ENCODE measurements around the gene MYADML2. TPM values are rescaled to one million over a fixed set of nuclear protein-coding genes. Genes with fewer than 3 reads are reported as not detected.

The MYADML2 gene
- polyA plus RNA-seq, 4 donors: 0.14 to 0.33 (median 0.24) TPM; not detected in 1

DNA sequence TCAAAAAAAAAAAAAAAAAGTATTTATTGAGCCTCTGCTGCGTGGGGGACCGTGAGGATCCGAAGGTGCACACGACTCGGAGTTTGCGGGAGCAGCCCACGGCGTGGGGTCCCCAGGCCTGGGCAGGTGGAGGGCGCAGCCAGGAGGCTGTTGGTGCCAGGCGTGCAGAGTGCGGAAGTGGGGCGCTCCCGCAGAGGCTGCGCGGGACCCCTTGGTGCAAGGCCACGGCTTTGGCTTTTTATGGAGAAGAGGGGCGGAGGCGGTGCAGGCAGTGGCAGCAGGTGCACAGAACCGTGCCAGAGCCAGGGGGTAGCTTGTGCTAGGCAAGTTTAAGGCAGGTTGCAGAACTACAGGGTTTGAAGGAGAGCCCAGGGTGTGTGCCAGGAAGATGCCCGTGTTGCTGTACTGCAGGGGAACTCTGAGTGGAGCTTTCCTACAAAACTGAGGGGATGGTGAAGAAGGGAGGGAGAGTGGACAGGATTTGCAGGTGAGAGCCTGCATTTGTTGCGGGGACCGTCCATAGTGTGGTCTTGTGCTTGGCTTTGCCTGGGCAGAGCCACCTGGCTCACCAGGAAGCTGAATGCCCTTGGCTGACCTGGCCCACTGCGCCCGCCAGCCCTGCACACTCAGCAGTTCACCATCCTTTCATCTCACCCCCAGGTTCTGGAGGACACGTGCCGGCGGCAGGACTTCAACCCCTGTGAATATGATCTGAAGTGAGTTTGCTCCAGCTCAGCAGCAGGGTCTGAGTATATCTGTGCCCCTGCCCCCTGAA is 31.7 kb upstream of the MYADML2 start:
- DNase-seq (ENCODE audit: low read depth in 4 of 4, low spot score in 2 of 4): no peak

DNA sequence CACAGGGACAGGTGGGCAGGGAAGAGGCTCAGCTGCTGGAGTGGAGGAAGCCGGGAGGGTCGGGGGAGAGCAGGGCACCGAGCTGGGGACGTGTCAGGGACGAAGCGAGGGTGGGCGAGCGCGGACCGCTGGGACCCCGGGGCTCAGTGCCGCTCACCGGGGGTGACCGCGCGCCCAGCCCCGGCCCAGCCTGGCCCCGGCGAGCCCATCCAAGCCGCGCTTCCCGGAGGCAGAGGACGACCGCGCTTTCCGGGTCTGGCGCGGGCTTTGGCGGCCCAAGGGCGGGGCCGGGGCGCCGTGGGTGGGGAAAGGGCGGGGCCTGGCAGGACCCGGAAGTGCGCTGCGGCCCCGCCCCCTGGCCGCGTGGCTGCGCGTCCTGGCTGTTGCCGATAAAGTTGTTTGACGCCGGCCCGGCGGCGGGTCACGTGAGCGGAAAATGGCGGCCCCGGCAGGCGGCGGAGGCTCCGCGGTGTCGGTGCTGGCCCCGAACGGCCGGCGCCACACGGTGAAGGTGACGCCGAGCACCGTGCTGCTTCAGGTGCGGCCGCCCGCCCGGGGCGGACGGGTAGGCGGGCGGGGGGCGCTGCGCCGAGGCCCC is 30.3 kb upstream of the MYADML2 start, which contains the start of gene ASPSCR1:
Gene ASPSCR1 (plus strand): TSS at position 419 of the 598 bp plus-strand sequence. CDS start 18 bp downstream, at position 437.
- DNase-seq (ENCODE audit: low read depth in 4 of 4, low spot score in 2 of 4): peak in 3 of 4 donors; percentile 79 to 81 (median 80)

DNA sequence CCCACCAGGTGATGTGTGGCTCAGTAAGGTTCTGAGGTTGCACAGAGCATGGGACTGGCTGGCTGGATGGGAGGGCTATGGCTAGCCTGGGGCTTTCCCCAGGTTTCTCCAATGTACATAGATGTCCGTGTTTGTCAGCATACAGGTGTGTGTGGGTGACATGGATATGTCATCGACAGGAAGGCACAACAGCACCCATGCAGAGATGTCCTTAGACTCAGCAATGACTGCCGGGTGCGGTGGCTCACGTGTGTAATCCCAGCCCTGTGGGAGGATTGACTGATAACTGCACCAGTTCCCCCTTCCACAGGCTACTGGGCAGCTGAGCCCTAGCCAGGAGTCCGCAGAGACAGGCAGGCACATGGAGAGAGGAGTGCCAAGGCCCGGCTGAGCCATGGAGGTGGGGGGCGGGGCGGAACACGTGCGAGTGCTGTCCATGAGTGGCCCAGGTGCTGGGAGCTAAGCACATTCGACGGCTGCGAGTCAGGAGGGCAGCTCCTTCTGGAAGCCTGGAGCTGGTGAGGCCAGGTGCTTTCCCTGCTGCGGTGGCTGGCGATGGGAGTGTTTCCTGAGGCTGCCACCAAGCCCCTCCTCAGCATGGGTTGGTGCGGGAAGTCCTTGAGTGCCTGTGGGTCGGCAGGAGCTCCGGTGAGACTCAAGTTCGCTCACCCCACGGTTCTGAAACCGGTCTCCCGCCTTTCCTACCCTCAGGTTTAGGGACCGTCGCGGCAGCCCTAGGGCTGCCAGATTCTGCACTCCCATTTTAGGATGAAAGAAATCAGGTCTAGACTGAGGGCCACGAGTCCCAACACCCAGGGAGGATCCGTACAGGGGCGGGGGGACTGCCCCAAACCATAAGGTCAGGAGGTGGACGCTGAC is 29.5 kb upstream of the MYADML2 start:
- no peak for DNase-seq (ENCODE audit: low read depth in 4 of 4, low spot score in 2 of 4)

DNA sequence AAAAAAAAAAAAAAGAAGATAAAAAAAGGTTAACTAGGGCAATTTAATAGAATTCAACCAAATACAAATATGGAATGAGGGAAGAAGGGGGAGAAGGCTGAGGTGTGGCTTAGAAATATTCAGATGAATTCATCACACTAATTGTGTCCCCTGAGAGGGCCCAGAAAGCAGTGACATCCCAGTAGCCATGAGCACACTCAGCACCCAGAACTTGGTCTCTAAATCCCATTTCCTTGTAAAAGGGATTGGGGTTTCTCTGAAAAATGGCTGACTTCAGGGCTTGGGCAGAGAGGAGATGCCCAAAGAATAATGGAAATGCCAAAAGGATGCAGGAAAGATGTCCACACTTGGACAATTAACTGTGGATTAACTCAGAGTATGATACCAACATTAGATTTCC is 26.4 kb upstream of the MYADML2 start:
- no peak for DNase-seq (ENCODE audit: low read depth in 4 of 4, low spot score in 2 of 4)

DNA sequence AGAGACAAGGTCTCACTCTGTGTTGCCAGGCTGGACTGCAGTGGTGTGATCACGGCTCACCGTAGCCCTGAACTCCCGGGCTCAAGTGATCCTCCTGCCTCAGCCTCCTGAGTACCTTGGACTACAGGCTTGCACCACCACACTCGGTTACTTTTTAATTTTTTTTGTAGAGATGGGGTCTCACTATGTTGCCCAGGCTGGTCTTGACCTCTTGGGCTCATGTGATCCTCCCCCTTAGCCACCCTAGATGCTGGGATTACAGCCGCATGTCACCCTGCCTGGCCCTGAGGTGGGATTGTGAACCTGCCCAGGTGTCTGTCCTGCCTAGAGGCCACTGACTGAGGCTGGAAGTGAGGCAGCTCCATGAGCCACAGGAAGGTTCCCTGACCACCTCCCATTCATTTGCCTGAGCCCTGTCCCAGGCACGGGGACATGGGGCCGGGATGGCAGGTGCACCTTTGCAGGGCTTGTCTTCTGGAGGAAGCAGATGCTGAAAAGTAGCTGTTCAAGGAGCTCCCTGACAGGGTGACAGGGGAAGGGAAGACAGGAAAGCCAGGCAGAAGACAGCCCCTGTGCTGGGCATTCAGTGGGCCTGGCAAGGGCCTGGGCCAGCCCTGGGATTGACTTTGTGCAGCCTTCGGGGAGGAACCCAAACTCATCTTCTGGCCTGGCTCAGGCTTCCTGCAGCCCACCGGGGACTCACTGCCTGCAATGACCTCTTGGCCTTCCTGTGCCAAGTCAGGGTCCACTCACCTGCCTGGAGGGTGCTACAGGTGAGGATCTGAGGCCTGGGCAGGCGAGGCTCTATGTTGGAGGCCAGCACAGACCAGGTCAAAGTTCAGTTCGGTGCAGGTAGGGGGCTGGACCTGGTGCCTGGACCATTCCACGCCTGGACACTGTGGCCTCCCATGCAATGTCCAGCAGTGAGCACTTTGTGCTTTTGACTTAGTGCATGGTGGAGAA is 22.1 kb upstream of the MYADML2 start:
- no peak for DNase-seq (ENCODE audit: low read depth in 4 of 4, low spot score in 2 of 4)

DNA sequence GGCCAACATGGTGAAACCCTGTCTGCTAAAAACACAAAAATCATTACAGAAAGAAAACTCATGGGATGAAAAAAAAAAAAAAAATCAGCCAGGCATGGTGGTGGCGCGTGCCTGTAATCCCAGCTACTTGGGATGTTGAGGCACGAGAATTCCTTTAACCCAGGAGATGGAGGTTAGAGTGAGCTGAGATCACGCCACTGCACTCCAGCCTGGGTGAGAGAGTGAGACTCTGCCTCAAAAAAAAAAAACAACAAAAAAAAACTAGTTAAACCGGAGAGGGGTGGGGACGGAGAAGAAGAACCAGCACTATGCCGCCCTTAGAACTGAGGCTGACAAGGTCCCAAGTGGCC is 21.3 kb upstream of the MYADML2 start:
- no peak for DNase-seq (ENCODE audit: low read depth in 4 of 4, low spot score in 2 of 4)

DNA sequence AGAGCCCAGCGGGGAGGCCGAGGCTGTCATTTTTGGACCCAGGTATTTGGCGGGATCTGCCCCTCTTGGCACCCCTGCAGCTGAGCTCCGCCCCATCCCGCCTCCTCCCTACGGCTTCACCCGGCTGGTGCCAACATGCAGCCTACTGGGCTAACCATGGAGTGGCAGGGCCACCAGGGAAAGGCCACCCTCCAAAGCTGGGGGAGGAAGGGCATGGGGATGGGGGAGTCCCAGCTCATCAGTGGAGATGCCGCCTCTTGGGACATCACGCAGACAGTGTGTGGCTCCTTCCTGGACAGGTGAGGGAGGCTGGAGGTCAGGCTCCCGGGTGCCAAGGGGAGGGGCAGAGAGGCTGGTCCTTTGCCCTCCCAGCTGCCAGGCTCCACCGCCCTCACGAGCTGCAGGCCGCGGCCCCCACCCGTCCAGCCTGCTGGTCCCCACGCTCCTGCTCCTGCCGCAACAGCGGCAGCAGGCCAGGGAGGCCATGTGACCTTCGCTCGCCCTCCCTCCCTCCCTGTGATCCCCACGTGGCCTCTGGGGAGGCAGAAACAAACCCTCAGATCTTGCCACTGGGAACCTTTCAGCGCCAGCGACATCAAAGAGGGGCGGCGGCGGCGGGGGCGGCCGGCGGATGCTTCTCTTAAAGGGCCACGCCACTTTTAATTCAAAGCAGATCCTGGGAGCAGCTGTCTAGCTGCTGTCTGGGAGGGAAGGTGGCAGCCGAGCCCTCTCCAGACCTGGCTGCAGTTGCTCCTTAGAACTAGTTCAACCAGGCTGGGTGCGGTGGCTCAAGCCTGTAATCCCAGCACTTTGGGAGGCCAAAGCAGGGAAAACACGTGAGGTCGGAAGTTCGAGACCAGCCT is 20.7 kb upstream of the MYADML2 start:
- DNase-seq (ENCODE audit: low read depth in 4 of 4, low spot score in 2 of 4): no peak

DNA sequence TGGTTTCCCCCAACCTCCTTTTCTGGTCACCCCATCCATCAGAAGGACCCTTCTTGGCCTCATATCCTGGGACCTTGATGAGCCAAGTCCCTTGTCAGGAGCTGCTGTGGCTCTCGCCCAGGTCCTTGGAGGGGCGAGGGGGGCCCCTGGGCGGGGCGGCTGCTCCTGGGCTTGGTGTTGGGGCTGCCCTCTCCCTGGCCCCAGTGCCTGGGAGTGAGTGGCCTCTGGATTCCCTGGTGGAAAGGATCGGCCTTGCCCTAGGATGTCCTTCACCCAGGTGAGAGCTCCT is 20.2 kb upstream of the MYADML2 start:
- DNase-seq (ENCODE audit: low read depth in 4 of 4, low spot score in 2 of 4): no peak

DNA sequence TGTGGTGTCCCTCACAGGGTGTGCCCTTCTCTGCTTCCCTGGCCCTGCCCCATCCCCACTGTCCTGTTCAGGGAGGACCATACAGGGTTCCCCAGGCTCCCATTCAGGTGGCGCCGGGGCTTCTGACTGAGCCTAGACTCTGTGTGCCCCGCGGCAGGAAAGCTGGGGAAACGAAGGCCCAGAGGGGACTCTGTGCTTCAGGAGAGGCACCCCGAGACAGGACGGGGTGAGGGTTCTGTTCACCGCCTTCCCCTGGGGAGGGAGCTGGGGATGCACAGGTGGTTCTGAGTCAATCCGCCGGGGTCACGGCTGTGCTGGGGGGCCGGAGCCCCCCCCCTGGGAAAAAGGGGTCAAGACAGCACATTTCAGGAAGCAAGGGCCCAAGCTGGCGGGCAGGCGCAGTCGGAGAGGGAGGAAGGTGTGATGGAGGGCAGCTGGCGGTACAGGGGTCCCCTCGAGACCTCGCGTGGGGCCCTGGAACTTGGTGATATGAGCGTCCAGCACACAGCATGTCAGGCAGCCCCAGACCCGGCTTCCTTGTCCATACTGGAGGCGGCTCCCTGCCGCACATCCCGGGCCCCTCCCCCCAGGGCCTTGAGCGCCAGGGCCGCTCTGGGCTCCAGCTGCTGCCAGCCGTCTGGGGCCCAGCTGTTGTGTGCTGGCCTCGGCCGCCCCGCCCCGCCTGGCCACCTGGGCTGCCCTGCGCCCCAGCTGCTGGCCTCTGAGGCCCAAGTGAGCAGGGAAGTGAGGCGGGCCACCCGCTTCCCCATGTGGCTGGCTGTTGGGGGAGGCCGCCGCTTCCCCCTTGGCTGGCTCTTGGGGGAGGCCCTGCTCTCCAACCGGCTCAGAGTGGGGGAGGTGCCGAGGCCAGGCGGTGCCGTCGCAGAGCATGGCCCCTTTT is 19.6 kb upstream of the MYADML2 start:
- no peak for DNase-seq (ENCODE audit: low read depth in 4 of 4, low spot score in 2 of 4)

DNA sequence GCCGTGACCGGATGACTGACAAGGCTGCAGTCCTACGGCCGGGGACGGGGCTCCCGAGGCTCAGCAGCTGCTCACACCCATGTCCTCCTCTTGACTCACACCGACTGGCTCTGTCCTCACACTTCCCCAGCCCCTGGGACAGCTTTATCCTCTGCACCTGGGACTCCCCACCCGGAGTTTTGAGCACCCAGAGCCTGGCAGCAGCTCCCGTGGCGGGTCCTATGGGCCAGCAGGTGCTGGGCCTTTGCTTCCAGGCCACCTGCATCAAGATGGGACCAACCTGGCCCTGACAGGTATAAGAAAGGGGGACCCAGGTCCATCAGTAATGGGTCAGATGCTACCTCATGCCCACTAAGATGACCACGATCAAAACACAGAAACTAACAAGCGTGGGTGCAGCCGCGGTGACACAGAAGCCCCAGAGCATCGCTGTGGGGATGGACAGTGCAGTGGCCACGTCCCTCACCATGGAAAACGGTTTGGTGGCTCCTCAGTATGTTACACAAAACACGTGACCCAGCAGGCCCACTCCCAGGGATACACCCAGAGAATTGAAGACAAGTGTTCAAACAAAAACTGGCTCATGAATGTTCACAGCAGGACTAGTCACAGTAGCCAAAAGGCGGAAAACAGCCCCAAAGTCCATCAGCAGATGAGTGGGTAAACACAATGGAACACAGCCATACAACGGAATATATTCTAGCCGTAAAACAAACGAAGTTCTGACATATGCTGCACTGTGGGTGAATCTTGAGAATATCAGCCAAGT is 17.2 kb upstream of the MYADML2 start:
- DNase-seq (ENCODE audit: low read depth in 4 of 4, low spot score in 2 of 4): no peak

DNA sequence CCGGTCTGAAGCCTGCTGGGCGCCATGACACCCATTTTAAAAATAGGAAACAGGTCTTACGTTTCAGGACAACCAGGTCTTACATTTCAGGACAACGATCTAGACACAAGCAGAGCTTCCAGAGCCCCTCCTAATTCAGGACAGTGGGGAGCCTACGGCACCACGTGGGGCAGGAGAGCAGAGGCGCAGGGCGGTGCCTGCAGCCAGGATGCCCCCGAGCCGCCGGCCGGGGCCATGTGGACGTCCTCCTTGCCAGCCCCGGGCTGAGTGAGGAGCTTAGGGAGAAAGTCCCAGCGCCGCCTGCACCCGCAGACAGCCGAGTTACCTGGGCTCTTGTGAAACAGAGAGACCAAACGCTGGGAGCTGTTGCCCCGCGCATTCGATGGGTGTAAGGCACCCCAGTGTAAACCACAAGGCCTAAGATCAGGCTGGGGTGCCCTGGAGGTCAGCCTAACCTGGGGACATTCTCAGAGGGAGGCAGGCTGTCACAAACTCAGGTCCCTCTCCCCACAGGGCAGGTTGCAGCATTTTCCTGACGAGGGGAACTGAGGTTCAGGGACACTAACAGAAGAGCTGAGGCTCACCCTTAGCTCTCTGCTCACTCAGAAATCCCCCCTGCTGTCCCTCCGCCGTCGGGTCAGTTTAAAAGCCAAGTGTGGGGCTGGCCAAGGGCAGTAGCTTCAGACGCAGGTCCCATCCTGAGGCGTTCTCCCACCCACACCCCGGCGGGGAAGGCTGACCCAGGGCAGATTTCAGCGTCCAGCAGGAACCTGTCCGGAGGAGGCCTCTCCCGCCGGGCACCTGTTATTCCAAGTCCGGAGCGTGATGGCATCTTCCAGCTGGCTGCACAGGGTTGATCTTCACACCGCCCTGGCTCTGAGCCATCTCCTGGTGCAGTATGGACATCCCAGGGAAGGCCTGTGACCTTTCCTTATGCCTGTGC is 15.7 kb upstream of the MYADML2 start:
- DNase-seq (ENCODE audit: low read depth in 4 of 4, low spot score in 2 of 4): no peak

DNA sequence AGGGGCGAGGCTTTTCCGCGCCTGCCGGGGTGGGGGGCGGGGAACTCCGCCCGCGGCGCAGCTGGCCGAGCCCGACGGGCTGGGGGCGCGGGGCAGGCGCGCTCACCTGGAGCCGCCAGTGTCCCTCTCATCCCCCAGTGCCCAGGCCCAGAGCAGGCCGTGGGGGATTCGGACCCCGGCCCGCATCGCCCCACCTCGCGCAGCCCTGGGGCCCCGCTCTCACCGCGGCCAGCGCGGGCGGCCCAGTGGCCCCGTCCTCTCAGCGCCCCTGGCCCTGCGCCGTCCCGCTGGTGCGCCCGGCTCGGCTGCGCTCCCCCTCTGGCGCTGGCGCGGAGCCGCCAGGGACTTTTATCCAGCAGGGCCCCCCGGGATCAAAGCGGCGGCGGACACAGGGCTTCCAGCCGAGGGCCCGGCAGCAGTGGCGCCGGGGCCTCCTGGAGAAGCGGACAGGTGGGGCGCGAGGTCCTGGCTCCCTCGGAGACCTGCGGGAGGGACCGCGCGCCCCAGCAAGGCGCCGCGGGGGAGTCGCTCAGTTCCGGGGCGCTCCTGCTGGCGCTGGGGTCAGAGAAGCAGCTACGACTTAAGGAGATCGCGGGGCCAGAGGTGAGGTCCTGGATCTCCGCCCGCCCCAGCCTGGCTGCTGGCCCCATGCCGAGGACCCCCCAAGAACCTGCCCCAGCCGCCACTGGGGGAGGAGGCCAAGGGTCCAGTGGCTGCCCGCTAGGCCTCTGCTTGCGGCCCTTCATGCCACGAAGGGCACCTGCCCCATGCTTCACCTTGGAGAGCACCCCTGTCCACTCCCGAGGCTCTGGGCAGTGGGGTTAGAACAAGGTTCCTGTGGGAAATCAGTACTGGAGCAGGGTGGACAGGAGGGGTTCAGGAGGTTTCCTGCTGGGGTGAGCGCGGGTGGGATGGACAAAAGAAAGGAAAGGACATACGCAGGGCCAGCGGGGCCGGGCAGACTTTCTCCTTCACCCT is 14.8 kb upstream of the MYADML2 start:
- no peak for DNase-seq (ENCODE audit: low read depth in 4 of 4, low spot score in 2 of 4)

DNA sequence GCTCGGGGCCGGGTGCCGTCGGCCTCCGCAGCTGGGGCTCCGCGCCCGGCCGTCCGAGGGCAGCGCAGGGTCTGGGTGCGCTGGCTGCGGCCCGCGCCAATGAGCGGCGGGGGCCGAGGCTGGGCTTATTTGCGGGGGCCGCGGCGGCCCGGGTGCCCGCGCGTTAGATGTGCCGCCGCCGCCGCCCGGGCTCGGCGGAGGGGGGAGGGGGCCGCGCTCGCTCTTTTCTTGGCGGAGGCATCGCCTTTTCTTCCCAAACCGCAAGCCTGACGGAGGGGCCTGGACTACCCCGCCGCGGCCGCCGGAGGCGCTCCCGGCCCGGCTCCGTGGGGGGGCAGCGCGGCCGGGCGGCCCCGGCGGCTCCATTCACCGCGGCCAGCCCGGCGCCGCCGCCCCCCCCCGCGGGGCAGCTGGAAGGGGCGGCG is 14.1 kb upstream of the MYADML2 start, which contains the start of gene NOTUM:
Gene NOTUM (minus strand): TSS at position 101 of the 425 bp plus-strand sequence. CDS start 278 bp downstream, outside the sequence.
- DNase-seq (ENCODE audit: low read depth in 4 of 4, low spot score in 2 of 4): no peak

DNA sequence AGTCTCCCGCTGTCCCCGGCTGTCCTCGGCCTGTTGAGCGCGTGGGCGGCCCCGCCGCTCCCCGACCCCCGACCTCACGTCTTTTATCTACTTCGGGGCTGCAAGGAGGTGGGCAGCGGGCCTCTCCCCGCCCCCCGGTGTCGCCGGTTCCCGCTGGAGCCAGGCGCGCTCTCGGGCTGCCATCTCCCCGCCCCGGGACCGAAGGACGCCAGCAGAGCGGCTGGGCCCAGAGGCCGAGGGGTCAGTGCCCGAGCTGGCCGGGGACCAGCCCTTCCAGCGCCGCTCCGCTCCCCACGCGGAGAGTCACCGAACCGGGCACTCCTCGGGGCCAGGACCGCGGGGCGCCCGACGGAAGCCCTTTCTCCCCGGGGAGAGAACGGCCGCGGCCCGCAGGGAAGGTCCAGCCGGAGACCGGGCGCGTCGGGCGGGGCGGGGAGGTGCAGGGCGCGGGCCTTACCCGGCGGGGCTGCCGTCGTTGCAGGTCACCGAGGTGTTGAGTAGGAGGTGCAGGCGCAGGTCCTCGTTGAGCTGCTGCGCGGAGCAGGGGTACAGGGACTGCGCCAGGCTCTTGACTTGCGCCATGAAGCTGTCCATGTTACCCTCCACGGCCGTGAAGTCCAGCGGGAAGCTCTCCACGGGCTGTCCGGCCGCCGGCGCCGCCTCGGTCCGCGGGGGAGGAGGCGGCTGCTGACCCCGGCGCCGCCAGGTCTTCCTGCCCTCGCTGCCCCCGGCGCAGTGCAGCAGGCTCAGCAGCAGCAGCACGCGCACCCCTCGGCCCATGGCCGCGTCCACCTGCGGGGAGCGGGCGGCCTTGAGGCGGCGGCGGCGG is 13.3 kb upstream of the MYADML2 start:
- DNase-seq (ENCODE audit: low read depth in 4 of 4, low spot score in 2 of 4): no peak

Data from left renal cortex interstitium (tissue), 4 donors.